ENCODE results near the gene FBRSL1. TPM values are rescaled to one million over a fixed set of nuclear protein-coding genes. Genes with fewer than 3 reads are reported as not detected.

The FBRSL1 gene
- total and polyA plus RNA-seq, 2 of the 8 experiments (the other 6 are each of a cell fraction or from before 2014, with no cell fraction given), result 18.4 to 109 TPM

GRCh38 chr12:132543298-132544079 is 53.5 kb downstream of the FBRSL1 start:
- Histone ChIP-seq H3K4me1 (replicated peaks in 1 of 4; ENCODE audit: control insufficient read depth in 3 of 4, insufficient read depth in 4 of 4, low read length in 3 of 4) (no peaks in the 10 kb centered on the region; a peak in 1 of 7 replicates), H3K79me1 (ENCODE audit: low read depth, low read length) (no peaks in the 10 kb centered on the region; the same call in 1 of the 2 replicates), H2AK5ac (ENCODE audit: low read depth, low read length) (no peak overlapping the region), H2BK120ac (replicated peaks; ENCODE audit: low read depth, low read length) (no peak overlapping the region), H3K36me3 (ENCODE audit: control insufficient read depth in 2 of 4, insufficient read depth in 4 of 4, low read length in 3 of 4) (no peaks in the 10 kb centered on the region; a peak in 1 of 8 replicates), H3K23ac (ENCODE audit: insufficient read length) (no peak overlapping the region), H3K56ac (replicated peaks; ENCODE audit: insufficient read length, low read depth, low read length) (no peak overlapping the region), H3K4me3 (ENCODE audit: extremely low read depth in 1 of 4, insufficient read depth in 2 of 4, low read depth in 3 of 4, low read length in 4 of 4) (no peak overlapping the region), H2BK5ac (ENCODE audit: low read depth, low read length) (no peak overlapping the region), H4K5ac (ENCODE audit: insufficient read length, low read depth, low read length) (no peak overlapping the region), H2AFZ (ENCODE audit: low read length) (no peak overlapping the region), H4K20me1 (replicated peaks in 1 of 2; ENCODE audit: control insufficient read depth in 1 of 2, insufficient read depth in 2 of 2, low read length in 2 of 2) (peaks cover 2 to 16% of the 10 kb centered on the region in 2 experiments), H3K18ac (ENCODE audit: extremely low read depth, low read length) (no peak overlapping the region), H2BK15ac (ENCODE audit: low read length) (no peak overlapping the region), H4K8ac (ENCODE audit: extremely low read depth, insufficient read depth, low read length) (no peak overlapping the region), H3K4me2 (ENCODE audit: insufficient read depth in 1 of 2, low read depth in 2 of 2, low read length in 2 of 2) (no peak overlapping the region), H2BK12ac (ENCODE audit: low read depth, low read length) (no peak overlapping the region), H3K14ac (ENCODE audit: insufficient read length) (no peak overlapping the region), H3K23me2 (ENCODE audit: low read depth, low read length) (peaks cover 6% of the 10 kb centered on the region), H3K9ac (replicated peaks in 1 of 4; ENCODE audit: extremely low read depth in 1 of 4, low read depth in 3 of 4, low read length in 3 of 4) (no peak overlapping the region), H3K79me2 (ENCODE audit: control insufficient read depth in 1 of 2, insufficient read depth in 2 of 2, low read length in 2 of 2) (no peaks in the 10 kb centered on the region), H3K4ac (replicated peaks; ENCODE audit: insufficient read length, low read depth, low read length) (no peak overlapping the region), H4K91ac (replicated peaks; ENCODE audit: insufficient read length, low read length) (no peak overlapping the region), H2BK20ac (ENCODE audit: low read length) (no peak overlapping the region), H3K9me3 (ENCODE audit: insufficient read depth in 2 of 2, low read depth in 1 of 2, low read length in 1 of 2) (peaks cover 0 to under 1% of the 10 kb centered on the region in 2 experiments; a peak in 1 of 4 replicates), H3K27me3 (replicated peaks in 1 of 4; ENCODE audit: control insufficient read depth in 3 of 4, extremely low read depth in 1 of 4, insufficient read depth in 3 of 4, low read length in 3 of 4) (peaks cover 62 to 89% (median 84%) of the 10 kb centered on the region in 4 experiments), H3K27ac (ENCODE audit: low read depth, low read length) (no peak overlapping the region; the same call in 1 of the 2 replicates)
- ChIA-PET CTCF (ENCODE audit: partially characterized antibody) (interaction anchor here (1.1 to 2.6 kb wide), 8 partner anchors 12 to 128 kb away, joined by 3 to 11 read pairs (median 5); no protein-coding TSS in a partner anchor), POLR2A (ENCODE audit: partially characterized antibody) (interaction anchor here (0.6 to 1.8 kb wide), 4 partner anchors 9 to 17 kb away, joined by 3 to 6 read pairs (median 3); no protein-coding TSS in a partner anchor)
- no peak for TF ChIP-seq GTF2F1 (IDR thresholded peaks at IDR 0.05; ENCODE audit: borderline replicate concordance, low read depth, low read length)
- 93% methylated on average over 24 of the region's 27 CpGs; no CpG with 5 or more reads in 1 of the 2 experiments for WGBS, 2 experiments (ENCODE audit: extremely low coverage in 1 of 2, insufficient coverage in 1 of 2, insufficient read length in 1 of 2, insufficient replicate concordance in 2 of 2, low coverage in 1 of 2, low lambda C conversion rate in 2 of 2, missing lambda C conversion rate in 1 of 2)
- no peak for DNase-seq (ENCODE audit: low read depth in 1 of 2, low spot score in 2 of 2)
- FAIRE-seq, result no peak
